HCT116 (cell line): ENCODE data around the gene MACF1. TPM values are rescaled to one million over a fixed set of nuclear protein-coding genes. Genes with fewer than 3 reads are reported as not detected.

ENCODE experiments used
- ATAC-seq: fragments of 200-7000 bp; cut with Tn5 transposase; 2 replicates; pipeline ENCODE4 v1.9.1; 2020; ENCODE audit warnings: mild to moderate bottlenecking, moderate library complexity
- BruUV-seq: library from RNA; stranded (reverse); fragments of 400-500 nt; replicated peaks from 2 replicates; lab custom pipeline; 2021; lab: Mats Ljungman, UMichigan
- CTCF ChIA-PET: fragments of 300-600 bp; sonication (Branson Sonifier 250); formaldehyde crosslinking; loops from one replicate; lab custom pipeline; 2021; ENCODE audit warnings: antibody characterized with exemption; lab: Charles Lee
- POLR2A ChIA-PET: fragments of 300-600, 350-600 bp; sonication (Branson Sonifier 250); formaldehyde crosslinking; loops from one replicate; lab custom pipeline; 2021; ENCODE audit warnings: antibody characterized with exemption; lab: Charles Lee
- RAD21 ChIA-PET, 2 experiments: fragments of 300-600 bp; sonication (Branson Sonifier 250); formaldehyde crosslinking; loops; one replicate each; lab custom pipeline; 2023; ENCODE audit warnings: low total read pairs in 2 of 2; ENCODE audit not compliant: uncharacterized antibody in 2 of 2, unreplicated experiment in 2 of 2, low non-redundant PET in 1 of 2; lab: Charles Lee
- DNase-seq: peaks from one replicate; pipeline ENCODE4 v3.0.0-alpha.2; 2010; ENCODE audit warnings: low read depth, low spot score
- H2AFZ ChIP-seq: fragments of 200-600 bp; shearing (Covaris generic), sonication (generic); 2 replicates; pipeline ENCODE4 v1.6.1; 2017; ENCODE audit warnings: low read depth, mixed run types, mixed read lengths, antibody characterized with exemption, low read length; ENCODE audit not compliant: poor library complexity, severe bottlenecking
- H3K27ac ChIP-seq: 2 replicates; pipeline ENCODE4 v1.5.1; 2012; ENCODE audit warnings: low read depth, low read length
- H3K27me3 ChIP-seq: fragments of 200-600 bp; sonication (generic); 2 replicates; pipeline ENCODE4 v1.6.1; 2016; ENCODE audit warnings: mixed run types, low read length, mixed read lengths; ENCODE audit not compliant: insufficient read depth
- H3K36me3 ChIP-seq, 2 experiments: fragments of 200-500 bp in 1 of 2; fragments of 200-600 bp in 1 of 2; sonication (Bioruptor generic) in 1 of 2; sonication (generic) in 1 of 2; 2 replicates each; pipeline versions ENCODE4 v1.5.1 to v1.6.1; 2014 to 2016; ENCODE audit warnings: low read length in 2 of 2, inconsistent platforms in 1 of 2, mixed read lengths in 1 of 2, mixed run types in 1 of 2; ENCODE audit not compliant: insufficient read depth in 2 of 2, control insufficient read depth in 1 of 2
- H3K4me1 ChIP-seq, 2 experiments: fragments of 200-600 bp in 1 of 2; sonication (generic) in 1 of 2; 2 replicates each; pipeline versions ENCODE4 v1.5.1 to v1.6.1; 2012 to 2017; ENCODE audit warnings: low read length in 2 of 2, inconsistent platforms in 1 of 2, mild to moderate bottlenecking in 1 of 2, mixed read lengths in 1 of 2, mixed run types in 1 of 2, moderate library complexity in 1 of 2; ENCODE audit not compliant: insufficient read depth in 2 of 2, control insufficient read depth in 1 of 2
- H3K4me2 ChIP-seq: fragments of 200-600 bp; sonication (generic); 2 replicates; pipeline ENCODE4 v1.6.1; 2017; ENCODE audit warnings: mixed run types, low read length, mixed read lengths
- H3K4me3 ChIP-seq, 2 experiments: fragments of 200-600 bp in 1 of 2; sonication (generic) in 1 of 2; replicated peaks in 1 of 2; 2 replicates each; pipeline ENCODE4 v1.5.1; 2011 to 2016; ENCODE audit warnings: low read length in 2 of 2, control low read depth in 1 of 2, low read depth in 1 of 2, mild to moderate bottlenecking in 1 of 2, mixed read lengths in 1 of 2, mixed run types in 1 of 2
- H3K79me2 ChIP-seq: fragments of 200-600 bp; sonication (generic); 2 replicates; pipeline ENCODE4 v1.6.1; 2017; ENCODE audit warnings: mild to moderate bottlenecking, mixed run types, low read length, moderate library complexity, mixed read lengths; ENCODE audit not compliant: insufficient read depth
- H3K9ac ChIP-seq: fragments of 200-600 bp; sonication (generic); 2 replicates; pipeline ENCODE4 v1.6.1; 2016; ENCODE audit warnings: low read length, mixed read lengths
- H3K9me2 ChIP-seq: fragments of 200-600 bp; sonication (generic), shearing (Covaris generic); 2 replicates; pipeline ENCODE4 v1.6.1; 2017; ENCODE audit warnings: mixed run types, mild to moderate bottlenecking, moderate library complexity; ENCODE audit not compliant: insufficient read depth
- H3K9me3 ChIP-seq, 2 experiments: fragments of 200-500 bp in 1 of 2; fragments of 200-600 bp in 1 of 2; sonication (Bioruptor generic) in 1 of 2; sonication (generic) in 1 of 2; 2 replicates each; pipeline ENCODE4 v1.6.1; 2014 to 2017; ENCODE audit warnings: low read length in 2 of 2, mixed read lengths in 2 of 2, inconsistent platforms in 1 of 2, low read depth in 1 of 2, mild to moderate bottlenecking in 1 of 2, mixed run types in 1 of 2, moderate library complexity in 1 of 2; ENCODE audit not compliant: control insufficient read depth in 1 of 2, insufficient read depth in 1 of 2
- H4K20me1 ChIP-seq: fragments of 200-600 bp; sonication (generic), shearing (Covaris generic); 2 replicates; pipeline ENCODE4 v1.6.1; 2017; ENCODE audit warnings: mixed run types, mild to moderate bottlenecking, moderate library complexity; ENCODE audit not compliant: insufficient read depth
- CTCF ChIP-seq, 3 experiments: fragments of 200-600 bp in 1 of 3; sonication (generic) in 1 of 3; IDR thresholded peaks in 2 of 3; conservative IDR thresholded peaks in 1 of 3; 2 replicates each; pipeline ENCODE4 v1.5.1; 2012 to 2017; ENCODE audit warnings: low read depth in 2 of 3, low read length in 2 of 3, antibody characterized with exemption in 1 of 3, borderline replicate concordance in 1 of 3, control low read depth in 1 of 3, mild to moderate bottlenecking in 1 of 3, mixed read lengths in 1 of 3, mixed run types in 1 of 3, moderate library complexity in 1 of 3; ENCODE audit not compliant: insufficient read depth in 1 of 3
- EGR1 ChIP-seq: IDR thresholded peaks from 2 replicates; pipeline ENCODE4 v1.6.1; 2012; ENCODE audit warnings: low read depth
- ELF1 ChIP-seq: IDR thresholded peaks from 2 replicates; pipeline ENCODE4 v1.6.1; 2012; ENCODE audit warnings: low read depth, borderline replicate concordance
- EZH2phosphoT487 ChIP-seq: fragments of 200-600 bp; IDR thresholded peaks from 2 replicates; pipeline ENCODE4 v1.6.1; 2018; ENCODE audit warnings: antibody characterized with exemption, borderline replicate concordance
- MAX ChIP-seq: IDR thresholded peaks from 2 replicates; pipeline ENCODE4 v1.6.1; 2012
- POLR2A ChIP-seq: IDR thresholded peaks from 2 replicates; pipeline ENCODE4 v1.7.0; 2011; ENCODE audit warnings: borderline replicate concordance; ENCODE audit not compliant: insufficient read depth, insufficient read length; ENCODE audit errors: extremely low read depth
- POLR2AphosphoS5 ChIP-seq: IDR thresholded peaks from 2 replicates; pipeline ENCODE4 v1.6.1; 2011; ENCODE audit warnings: mild to moderate bottlenecking, low read depth, low read length, moderate library complexity
- RAD21 ChIP-seq: IDR thresholded peaks from 2 replicates; pipeline ENCODE4 v1.6.1; 2012; ENCODE audit warnings: low read depth, mild to moderate bottlenecking
- SIN3A ChIP-seq: IDR thresholded peaks from 2 replicates; pipeline ENCODE4 v1.6.1; 2012; ENCODE audit warnings: low read depth
- SP1 ChIP-seq: IDR thresholded peaks from 2 replicates; pipeline ENCODE4 v1.6.1; 2012; ENCODE audit warnings: low read depth
- SRF ChIP-seq: IDR thresholded peaks from 2 replicates; pipeline ENCODE4 v1.6.1; 2012; ENCODE audit warnings: low read depth
- YY1 ChIP-seq: IDR thresholded peaks from 2 replicates; pipeline ENCODE4 v1.6.1; 2011; ENCODE audit warnings: low read length, low read depth, moderate library complexity, mild to moderate bottlenecking; ENCODE audit not compliant: insufficient replicate concordance; ENCODE audit errors: extremely low read depth
- ZBTB33 ChIP-seq: IDR thresholded peaks from 2 replicates; pipeline ENCODE4 v1.6.1; 2011; ENCODE audit warnings: mild to moderate bottlenecking, low read length, moderate library complexity; ENCODE audit not compliant: insufficient replicate concordance; ENCODE audit errors: extremely low read depth
- ZNF274 ChIP-seq: fragments of 200-500 bp; sonication (Bioruptor generic); IDR thresholded peaks from 2 replicates; pipeline ENCODE4 v1.6.1; 2014; ENCODE audit warnings: mild to moderate bottlenecking, low read depth, low read length, inconsistent platforms
- intact Hi-C: fragments of 100-400 bp; cut with micrococcal nuclease; formaldehyde crosslinking; loops from 2 replicates; pipeline ENCODE4 v1.10.0; 2022
- total RNA-seq: library from RNA; stranded (reverse); gene quantifications from one replicate; pipeline ENCODE4 v1.2.1, GENCODE V29; 2021; ENCODE audit not compliant: unreplicated experiment

MACF1 gene
- total RNA-seq, 1 experiment from 2014 or later, result 146 TPM

- ChIA-PET POLR2A (interaction anchor here (1.3 kb wide), 1 partner anchor 67 kb away, joined by 4 read pairs; no protein-coding TSS in a partner anchor), CTCF (interaction anchor here (0.7 to 3.2 kb wide), 27 partner anchors 9 to 394 kb away, joined by 3 to 55 read pairs (median 5); no protein-coding TSS in a partner anchor), RAD21 (interaction anchor here (0.8 to 1.4 kb wide), 6 partner anchors 64 to 160 kb away, joined by 3 to 11 read pairs (median 6); no protein-coding TSS in a partner anchor)
- no peak overlapping the region for H3K4me3 ChIP-seq
- intact Hi-C loops, result loop anchor here (1.0 to 2.0 kb wide), 5 partner anchors 67 to 280 kb away; no protein-coding TSS in a partner anchor
- H3K79me2 ChIP-seq, result no peaks in the 10 kb centered on the region
- no peaks in the 10 kb centered on the region for H4K20me1 ChIP-seq
- no TSS peak for BruUV-seq
- H3K36me3 ChIP-seq, result no peaks in the 10 kb centered on the region
- H3K4me1 ChIP-seq, result peaks cover 0 to 3% of the 10 kb centered on the region in 2 experiments; a peak in 1 of 4 replicates
- no peak overlapping the region for H3K9ac ChIP-seq
- no peaks in the 10 kb centered on the region for H3K9me3 ChIP-seq
- H3K9me2 ChIP-seq, result no peaks in the 10 kb centered on the region
- DNase-seq, result no peak
- H3K4me2 ChIP-seq, result no peak overlapping the region
- no peak overlapping the region for H3K27ac ChIP-seq
- H3K27me3 ChIP-seq, result no peaks in the 10 kb centered on the region
- H2AFZ ChIP-seq, result no peak overlapping the region
- no peak for TF ChIP-seq SRF
- no peak for TF ChIP-seq YY1
- TF ChIP-seq ZNF274, result no peak
- no peak for TF ChIP-seq CTCF (IDR thresholded peaks at IDR 0.05 in 2 of 3, conservative IDR thresholded peaks at IDR 0.05 in 1 of 3; ENCODE audit: borderline replicate concordance in 1 of 3, insufficient read depth in 1 of 3, low read depth in 2 of 3, low read length in 2 of 3)
- TF ChIP-seq MAX, result no peak
- TF ChIP-seq SP1, result no peak
- TF ChIP-seq SIN3A, result no peak
- TF ChIP-seq ZBTB33, result no peak
- no peak for TF ChIP-seq EGR1
- no peak for TF ChIP-seq POLR2AphosphoS5
- TF ChIP-seq POLR2A, result no peak
- TF ChIP-seq RAD21, result no peak
- no peak for TF ChIP-seq ELF1
- TF ChIP-seq EZH2phosphoT487, result no peak
- ATAC-seq, result no peak
Observed at GRCh38 chr1:39258925-39259244, 54.4 kb downstream of the MACF1 start.
